ENCODE measurements around the gene PDS5A.

- TF ChIP-seq ZSCAN29 (CRISPR knock-in tag; conservative IDR thresholded peaks at IDR 0.05) (no peak), HMG20B (CRISPR knock-in tag; conservative IDR thresholded peaks at IDR 0.05) (no peak), UBTF (CRISPR knock-in tag; IDR thresholded peaks at IDR 0.05) (no peak), JUND (CRISPR knock-in tag; IDR thresholded peaks at IDR 0.05) (no peak), NFYB (CRISPR knock-in tag; IDR thresholded peaks at IDR 0.05) (no peak), MEIS1 (CRISPR knock-in tag; IDR thresholded peaks at IDR 0.05; ENCODE audit: borderline replicate concordance) (no peak), HMGXB4 (CRISPR knock-in tag; IDR thresholded peaks at IDR 0.05; ENCODE audit: borderline replicate concordance in 1 of 2, low read depth in 1 of 2) (no peak), KMT2B (CRISPR knock-in tag; IDR thresholded peaks at IDR 0.05) (no peak), MYNN (CRISPR knock-in tag; IDR thresholded peaks at IDR 0.05; ENCODE audit: low read depth) (no peak), MTA1 (CRISPR knock-in tag; IDR thresholded peaks at IDR 0.05; ENCODE audit: borderline replicate concordance) (no peak), POLR2AphosphoS5 (IDR thresholded peaks at IDR 0.05; ENCODE audit: low read depth, low read length) (no peak)
- TF ChIP-seq, protein P1, sequence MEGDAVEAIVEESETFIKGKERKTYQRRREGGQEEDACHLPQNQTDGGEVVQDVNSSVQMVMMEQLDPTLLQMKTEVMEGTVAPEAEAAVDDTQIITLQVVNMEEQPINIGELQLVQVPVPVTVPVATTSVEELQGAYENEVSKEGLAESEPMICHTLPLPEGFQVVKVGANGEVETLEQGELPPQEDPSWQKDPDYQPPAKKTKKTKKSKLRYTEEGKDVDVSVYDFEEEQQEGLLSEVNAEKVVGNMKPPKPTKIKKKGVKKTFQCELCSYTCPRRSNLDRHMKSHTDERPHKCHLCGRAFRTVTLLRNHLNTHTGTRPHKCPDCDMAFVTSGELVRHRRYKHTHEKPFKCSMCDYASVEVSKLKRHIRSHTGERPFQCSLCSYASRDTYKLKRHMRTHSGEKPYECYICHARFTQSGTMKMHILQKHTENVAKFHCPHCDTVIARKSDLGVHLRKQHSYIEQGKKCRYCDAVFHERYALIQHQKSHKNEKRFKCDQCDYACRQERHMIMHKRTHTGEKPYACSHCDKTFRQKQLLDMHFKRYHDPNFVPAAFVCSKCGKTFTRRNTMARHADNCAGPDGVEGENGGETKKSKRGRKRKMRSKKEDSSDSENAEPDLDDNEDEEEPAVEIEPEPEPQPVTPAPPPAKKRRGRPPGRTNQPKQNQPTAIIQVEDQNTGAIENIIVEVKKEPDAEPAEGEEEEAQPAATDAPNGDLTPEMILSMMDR (CRISPR knock-in tag; IDR thresholded peaks at IDR 0.05) = no peak
These were observed 131.0 kb downstream of the PDS5A start for GRCh38 chr4:39846705-39847104.

Data from HepG2 (cell line).